DOHH2 (cell line): ENCODE results near the gene VSIG4.

Experiments used
- H3F3A ChIP-seq: fragments of 200-600 bp; sonication (generic), shearing (Covaris generic); 2 replicates; pipeline ENCODE4 v1.6.0; 2016; ENCODE audit warnings: antibody characterized with exemption, mild to moderate bottlenecking; ENCODE audit not compliant: control insufficient read depth, insufficient read depth
- H3K27ac ChIP-seq: fragments of 200-600 bp; sonication (generic); 2 replicates; pipeline ENCODE4 v1.5.1; 2014; ENCODE audit warnings: low read depth, mild to moderate bottlenecking, low read length, moderate library complexity
- H3K27me3 ChIP-seq: fragments of 200-600 bp; sonication (generic); 2 replicates; pipeline ENCODE4 v1.6.1; 2014; ENCODE audit warnings: mild to moderate bottlenecking, low read length, mixed read lengths; ENCODE audit not compliant: control insufficient read depth
- H3K36me3 ChIP-seq: fragments of 200-600 bp; sonication (generic); 2 replicates; pipeline ENCODE4 v1.6.1; 2014; ENCODE audit warnings: mild to moderate bottlenecking, low read length, moderate library complexity, mixed read lengths; ENCODE audit not compliant: control insufficient read depth
- H3K4me1 ChIP-seq: fragments of 200-600 bp; sonication (generic); 2 replicates; pipeline ENCODE4 v1.6.1; 2014; ENCODE audit warnings: mild to moderate bottlenecking, low read length, mixed read lengths; ENCODE audit not compliant: control insufficient read depth
- H3K4me2 ChIP-seq: fragments of 200-600 bp; sonication (generic); 2 replicates; pipeline ENCODE4 v1.6.0; 2014; ENCODE audit warnings: mild to moderate bottlenecking, low read length, moderate library complexity
- H3K4me3 ChIP-seq: fragments of 200-600 bp; sonication (generic); 2 replicates; pipeline ENCODE4 v1.5.1; 2014; ENCODE audit warnings: mild to moderate bottlenecking, low read length, mixed read lengths
- H3K79me2 ChIP-seq: fragments of 200-600 bp; sonication (generic); 2 replicates; pipeline ENCODE4 v1.6.1; 2014; ENCODE audit warnings: mild to moderate bottlenecking, low read length, mixed read lengths; ENCODE audit not compliant: control insufficient read depth
- H3K9me2 ChIP-seq: fragments of 200-600 bp; sonication (generic); replicated peaks from 2 replicates; pipeline ENCODE4 v1.6.1; 2014; ENCODE audit warnings: mild to moderate bottlenecking, low read length, mixed read lengths; ENCODE audit not compliant: control insufficient read depth
- H3K9me3 ChIP-seq: fragments of 200-600 bp; sonication (generic); 2 replicates; pipeline ENCODE4 v1.6.1; 2014; ENCODE audit warnings: antibody characterized with exemption, low read length, mixed read lengths; ENCODE audit not compliant: control insufficient read depth, insufficient read depth
- H4K20me1 ChIP-seq: fragments of 200-600 bp; sonication (generic); 2 replicates; pipeline ENCODE4 v1.6.0; 2014; ENCODE audit warnings: low read depth, mild to moderate bottlenecking, antibody characterized with exemption, low read length, moderate library complexity; ENCODE audit not compliant: control insufficient read depth, insufficient read depth
- CTCF ChIP-seq: fragments of 200-600 bp; sonication (generic); IDR thresholded peaks from one replicate; pipeline ENCODE4 v1.5.1; 2014; ENCODE audit warnings: antibody characterized with exemption, mild to moderate bottlenecking, low read depth, low read length; ENCODE audit not compliant: poor library complexity, severe bottlenecking
- EZH2phosphoT487 ChIP-seq: fragments of 200-600 bp; sonication (generic); IDR thresholded peaks from 2 replicates; pipeline ENCODE4 v1.6.1; 2017; ENCODE audit warnings: borderline replicate concordance, mild to moderate bottlenecking, antibody characterized with exemption, low read length, moderate library complexity, mixed read lengths

Gene VSIG4

DNA sequence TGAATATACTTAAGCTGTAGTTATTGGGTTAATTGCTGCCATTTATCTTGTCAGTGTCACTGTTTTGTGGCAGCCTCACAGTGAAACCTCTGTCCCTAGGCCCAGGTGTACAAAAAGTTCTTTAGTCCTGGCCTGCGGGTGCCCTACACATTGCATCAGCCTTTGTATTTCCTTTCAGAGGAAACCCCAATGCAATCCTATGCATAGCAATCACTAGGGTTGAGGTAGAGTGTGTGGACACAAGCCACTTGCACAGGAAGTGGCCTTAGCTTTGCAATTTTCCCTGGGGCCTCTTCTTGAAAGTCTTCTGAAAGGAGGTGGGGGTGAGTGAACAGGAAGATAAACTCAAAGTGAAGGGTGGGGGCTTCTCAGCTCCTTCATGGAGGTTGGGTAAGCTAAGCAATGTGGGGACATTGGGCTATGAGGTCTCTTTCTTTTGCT is 27.8 kb downstream of the VSIG4 start:
- peak overlapping the region; percentile 53 for H3K4me3 ChIP-seq
- H3K9me3 ChIP-seq = no peaks in the 10 kb centered on the region; the same call in 1 of the 2 replicates
- H4K20me1 ChIP-seq = no peaks in the 10 kb centered on the region
- TF ChIP-seq CTCF (no peak), EZH2phosphoT487 (no peak)
- H3K27me3 ChIP-seq = no peaks in the 10 kb centered on the region
- peaks cover 84% of the 10 kb centered on the region for H3K4me1 ChIP-seq
- peaks cover 18% of the 10 kb centered on the region for H3F3A ChIP-seq
- no peaks in the 10 kb centered on the region for H3K9me2 ChIP-seq
- no peaks in the 10 kb centered on the region for H3K79me2 ChIP-seq
- no peaks in the 10 kb centered on the region; the same call in 1 of the 2 replicates for H3K36me3 ChIP-seq
- H3K4me2 ChIP-seq = peak overlapping the region; percentile 86
- peak overlapping the region; percentile 88 for H3K27ac ChIP-seq

DNA sequence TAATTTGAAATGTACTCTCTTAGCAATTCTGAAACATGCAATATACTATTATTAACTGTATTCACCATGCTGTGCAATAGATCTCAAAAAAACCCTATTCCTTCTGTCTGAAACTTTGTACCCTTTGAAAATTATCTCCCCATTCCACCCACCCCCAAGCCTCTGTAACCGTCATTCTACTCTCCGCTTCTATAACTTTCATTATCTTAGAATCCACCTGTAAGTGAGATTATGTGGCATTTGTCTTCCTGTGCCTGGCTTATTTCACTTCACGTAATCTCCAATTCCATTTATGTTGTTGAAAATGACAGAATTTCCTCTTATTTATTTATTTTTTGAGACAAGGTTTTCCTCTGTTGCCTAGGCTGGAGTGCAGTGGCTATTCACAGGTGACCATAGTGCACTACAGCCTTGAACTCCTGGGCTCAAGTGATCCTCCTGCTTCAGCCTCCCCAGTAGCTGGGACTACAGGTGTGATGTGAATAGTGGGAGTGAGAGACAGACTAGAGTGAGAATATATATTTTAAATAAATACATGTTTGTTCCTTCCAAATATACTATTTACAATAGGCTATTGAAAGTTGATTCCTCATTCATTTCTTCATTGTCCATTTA is 30.5 kb downstream of the VSIG4 start:
- Histone ChIP-seq H3K36me3 (no peaks in the 10 kb centered on the region; the same call in 1 of the 2 replicates), H3K4me1 (peaks cover 76% of the 10 kb centered on the region), H3K79me2 (no peaks in the 10 kb centered on the region), H4K20me1 (no peaks in the 10 kb centered on the region), H3K27ac (no peak overlapping the region), H3K9me3 (no peaks in the 10 kb centered on the region; the same call in 1 of the 2 replicates), H3K9me2 (no peaks in the 10 kb centered on the region), H3K27me3 (no peaks in the 10 kb centered on the region), H3F3A (peaks cover 14% of the 10 kb centered on the region), H3K4me2 (no peak overlapping the region), H3K4me3 (no peak overlapping the region)
- no peak for TF ChIP-seq EZH2phosphoT487
- TF ChIP-seq CTCF = no peak

GRCh38 chrX:66008328-66008970 is 31.4 kb downstream of the VSIG4 start:
- TF ChIP-seq CTCF (no peak), EZH2phosphoT487 (no peak)
- no peaks in the 10 kb centered on the region for H3K79me2 ChIP-seq
- no peak overlapping the region for H3K4me3 ChIP-seq
- no peak overlapping the region for H3K27ac ChIP-seq
- peaks cover 14% of the 10 kb centered on the region; the same call in 1 of the 2 replicates for H3F3A ChIP-seq
- H3K4me1 ChIP-seq = peaks cover 76% of the 10 kb centered on the region
- H4K20me1 ChIP-seq = no peaks in the 10 kb centered on the region
- H3K4me2 ChIP-seq = no peak overlapping the region
- H3K9me2 ChIP-seq = no peaks in the 10 kb centered on the region
- H3K36me3 ChIP-seq = no peaks in the 10 kb centered on the region
- H3K27me3 ChIP-seq = no peaks in the 10 kb centered on the region
- H3K9me3 ChIP-seq = no peaks in the 10 kb centered on the region; the same call in 1 of the 2 replicates
